Measurements from ENCODE around the gene RNF167. TPM values are rescaled to one million over a fixed set of nuclear protein-coding genes. Genes with fewer than 3 reads are reported as not detected.
A peak's percentile ranks its signal among the peaks of the same experiment; 100 is the strongest.

Gene RNF167
- total and polyA plus RNA-seq, 2 donors from 2014 or later = 95.0 to 188 TPM

GRCh38 chr17:4966844-4967538, 26.9 kb downstream of the RNF167 start:
- TF ChIP-seq, protein P1, sequence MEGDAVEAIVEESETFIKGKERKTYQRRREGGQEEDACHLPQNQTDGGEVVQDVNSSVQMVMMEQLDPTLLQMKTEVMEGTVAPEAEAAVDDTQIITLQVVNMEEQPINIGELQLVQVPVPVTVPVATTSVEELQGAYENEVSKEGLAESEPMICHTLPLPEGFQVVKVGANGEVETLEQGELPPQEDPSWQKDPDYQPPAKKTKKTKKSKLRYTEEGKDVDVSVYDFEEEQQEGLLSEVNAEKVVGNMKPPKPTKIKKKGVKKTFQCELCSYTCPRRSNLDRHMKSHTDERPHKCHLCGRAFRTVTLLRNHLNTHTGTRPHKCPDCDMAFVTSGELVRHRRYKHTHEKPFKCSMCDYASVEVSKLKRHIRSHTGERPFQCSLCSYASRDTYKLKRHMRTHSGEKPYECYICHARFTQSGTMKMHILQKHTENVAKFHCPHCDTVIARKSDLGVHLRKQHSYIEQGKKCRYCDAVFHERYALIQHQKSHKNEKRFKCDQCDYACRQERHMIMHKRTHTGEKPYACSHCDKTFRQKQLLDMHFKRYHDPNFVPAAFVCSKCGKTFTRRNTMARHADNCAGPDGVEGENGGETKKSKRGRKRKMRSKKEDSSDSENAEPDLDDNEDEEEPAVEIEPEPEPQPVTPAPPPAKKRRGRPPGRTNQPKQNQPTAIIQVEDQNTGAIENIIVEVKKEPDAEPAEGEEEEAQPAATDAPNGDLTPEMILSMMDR (IDR thresholded peaks at IDR 0.05; ENCODE audit: borderline replicate concordance, extremely low read depth, insufficient read depth) = no peak
- Histone ChIP-seq H3K27ac (ENCODE audit: low read depth in 2 of 2, low read length in 2 of 2) (peak overlapping the region; percentile 98 to 99), H3K36me3 (ENCODE audit: control insufficient read depth in 2 of 3, insufficient read depth in 3 of 3, low read length in 3 of 3) (peaks cover 0 to 3% (median 0%) of the 10 kb centered on the region in 3 donors), H3K9ac (ENCODE audit: low read length in 3 of 3) (peak overlapping the region; percentile 75 to 96 (median 95)), H3K4me1 (ENCODE audit: control insufficient read depth in 2 of 3, insufficient read depth in 2 of 3, low read depth in 1 of 3, low read length in 3 of 3) (peaks cover 3 to 28% (median 4%) of the 10 kb centered on the region in 3 donors), H3K27me3 (ENCODE audit: control insufficient read depth, insufficient read depth, low read length) (no peaks in the 10 kb centered on the region), H3K9me3 (ENCODE audit: control insufficient read depth in 2 of 3, insufficient read depth in 1 of 3, low read length in 3 of 3) (no peaks in the 10 kb centered on the region), H3K4me3 (ENCODE audit: low read length in 3 of 3) (peak overlapping the region; percentile 93 to 99 (median 94))
- FAIRE-seq (peak; percentile 99), DNase-seq (peak; percentile 99 to 100 (median 100))
- intact Hi-C loops (cut with DNase I) = no loop called here

- DNase-seq (peak; percentile 98 to 99 (median 98)), FAIRE-seq (no peak)
- Histone ChIP-seq H3K36me3 (ENCODE audit: control insufficient read depth in 2 of 3, insufficient read depth in 3 of 3, low read length in 3 of 3) (peaks cover 0 to 4% (median 3%) of the 10 kb centered on the region in 3 donors), H3K27me3 (ENCODE audit: control insufficient read depth, insufficient read depth, low read length) (no peaks in the 10 kb centered on the region), H3K4me3 (ENCODE audit: low read length in 3 of 3) (peak within 1 kb of the TSS; percentile 93 to 99 (median 94)), H3K27ac (ENCODE audit: low read depth in 2 of 2, low read length in 2 of 2) (peak within 1 kb of the TSS; percentile 98 to 99), H3K9ac (ENCODE audit: low read length in 3 of 3) (peak within 1 kb of the TSS; percentile 75 to 96 (median 95)), H3K4me1 (ENCODE audit: control insufficient read depth in 2 of 3, insufficient read depth in 2 of 3, low read depth in 1 of 3, low read length in 3 of 3) (peaks cover 3 to 28% (median 4%) of the 10 kb centered on the region in 3 donors), H3K9me3 (ENCODE audit: control insufficient read depth in 2 of 3, insufficient read depth in 1 of 3, low read length in 3 of 3) (no peaks in the 10 kb centered on the region)
- intact Hi-C loops (cut with DNase I) = no loop called here
- TF ChIP-seq, protein P1 (IDR thresholded peaks at IDR 0.05; ENCODE audit: borderline replicate concordance, extremely low read depth, insufficient read depth) = no peak
Observed at GRCh38 chr17:4967539-4968485, 27.7 kb downstream of the RNF167 start, which contains the start of gene SPAG7. Gene SPAG7, minus strand, starts transcription at chr17:4967817. Its CDS starts 13 bp downstream, at chr17:4967804.

DNA sequence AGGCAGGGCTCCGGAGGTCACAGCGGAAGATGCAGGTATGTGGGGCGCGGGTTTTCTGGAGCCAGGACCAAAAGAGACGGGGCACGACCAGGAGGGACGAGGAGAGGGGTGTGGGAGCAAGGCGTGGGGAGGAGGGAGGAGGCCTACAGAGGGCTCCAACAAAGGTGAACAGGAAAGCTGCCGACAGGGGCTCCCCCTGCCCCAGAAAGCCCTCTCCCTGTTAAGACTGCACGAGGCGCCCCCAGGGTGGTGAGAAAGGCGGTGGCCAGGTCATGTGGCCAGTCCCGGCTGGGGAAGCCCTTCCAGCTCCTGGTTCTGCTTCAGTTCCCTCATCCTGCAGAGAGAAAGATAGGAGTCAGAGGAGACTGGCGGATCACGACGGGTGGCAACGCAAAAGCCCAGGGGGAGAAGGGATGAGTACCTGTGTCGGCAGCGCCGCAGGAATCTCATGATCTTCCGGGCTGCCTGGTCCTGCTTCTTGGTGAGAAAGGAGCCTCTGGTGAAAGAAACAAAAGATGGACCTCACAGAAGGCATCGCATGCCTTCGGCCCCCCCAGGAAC, 28.5 kb downstream of the RNF167 start:
- Histone ChIP-seq H3K4me1 (ENCODE audit: control insufficient read depth in 2 of 3, insufficient read depth in 2 of 3, low read depth in 1 of 3, low read length in 3 of 3) (peaks cover 3 to 28% (median 4%) of the 10 kb centered on the region in 3 donors), H3K9ac (ENCODE audit: low read length in 3 of 3) (peak overlapping the region; percentile 60 to 87 (median 61)), H3K36me3 (ENCODE audit: control insufficient read depth in 2 of 3, insufficient read depth in 3 of 3, low read length in 3 of 3) (peaks cover 0 to 10% (median 6%) of the 10 kb centered on the region in 3 donors), H3K9me3 (ENCODE audit: control insufficient read depth in 2 of 3, insufficient read depth in 1 of 3, low read length in 3 of 3) (no peaks in the 10 kb centered on the region), H3K27me3 (ENCODE audit: control insufficient read depth, insufficient read depth, low read length) (no peaks in the 10 kb centered on the region), H3K27ac (ENCODE audit: low read depth in 2 of 2, low read length in 2 of 2) (peak overlapping the region; percentile 98 to 99), H3K4me3 (ENCODE audit: low read length in 3 of 3) (peak overlapping the region; percentile 58 to 99 (median 93))
- no peak for FAIRE-seq
- intact Hi-C loops (cut with DNase I) = no loop called here
- DNase-seq = peak; percentile 63 to 89 (median 78)
- TF ChIP-seq, protein P1 (IDR thresholded peaks at IDR 0.05; ENCODE audit: borderline replicate concordance, extremely low read depth, insufficient read depth) = no peak

Measured in kidney (tissue), 14 donors.